GM23248 (cell line): ENCODE results near the gene VSX2. TPM values are rescaled to one million over a fixed set of nuclear protein-coding genes. Genes with fewer than 3 reads are reported as not detected.

Experiments
- DNase-seq: peaks from one replicate; pipeline ENCODE4 v3.0.0-alpha.2; 2015
- H2AFZ ChIP-seq: fragments of 200-600 bp; sonication (generic); 2 replicates; pipeline ENCODE4 v1.6.1; 2016; ENCODE audit warnings: antibody characterized with exemption
- H3F3A ChIP-seq: fragments of 200-600 bp; sonication (generic); 2 replicates; pipeline ENCODE4 v1.6.1; 2016; ENCODE audit warnings: mild to moderate bottlenecking, antibody characterized with exemption, mixed run types; ENCODE audit not compliant: insufficient read depth
- H3K27ac ChIP-seq: fragments of 200-600 bp; sonication (generic); 2 replicates; pipeline ENCODE4 v1.5.1; 2016; ENCODE audit warnings: mild to moderate bottlenecking
- H3K27me3 ChIP-seq: fragments of 200-600 bp; sonication (generic); replicated peaks from 2 replicates; pipeline ENCODE4 v1.6.1; 2016; ENCODE audit warnings: mild to moderate bottlenecking; ENCODE audit not compliant: insufficient read depth
- H3K36me3 ChIP-seq: fragments of 200-600 bp; sonication (generic); 2 replicates; pipeline ENCODE4 v1.6.1; 2016; ENCODE audit warnings: low read depth, mild to moderate bottlenecking
- H3K4me1 ChIP-seq: fragments of 200-600 bp; sonication (generic); 2 replicates; pipeline ENCODE4 v1.6.1; 2016; ENCODE audit warnings: mild to moderate bottlenecking; ENCODE audit not compliant: insufficient read depth
- H3K4me2 ChIP-seq: fragments of 200-600 bp; sonication (generic); one replicate; pipeline ENCODE4 v1.6.1; 2016; ENCODE audit warnings: mild to moderate bottlenecking; ENCODE audit not compliant: unreplicated experiment
- H3K4me3 ChIP-seq: fragments of 200-600 bp; sonication (generic); 2 replicates; pipeline ENCODE4 v1.5.1; 2016; ENCODE audit warnings: mild to moderate bottlenecking
- H3K79me2 ChIP-seq: fragments of 200-600 bp; sonication (generic); 2 replicates; pipeline ENCODE4 v1.6.1; 2016; ENCODE audit warnings: mild to moderate bottlenecking; ENCODE audit not compliant: insufficient read depth
- H3K9ac ChIP-seq: fragments of 200-600 bp; sonication (generic); 2 replicates; pipeline ENCODE4 v1.6.1; 2016; ENCODE audit warnings: mild to moderate bottlenecking
- H3K9me2 ChIP-seq: fragments of 200-600 bp; sonication (generic); 2 replicates; pipeline ENCODE4 v1.6.1; 2016; ENCODE audit warnings: mixed run types, mild to moderate bottlenecking, moderate library complexity; ENCODE audit not compliant: insufficient read depth
- H3K9me3 ChIP-seq: fragments of 200-600 bp; sonication (generic); one replicate; pipeline ENCODE4 v1.6.1; 2017; ENCODE audit warnings: low read depth
- H4K20me1 ChIP-seq: fragments of 200-600 bp; sonication (generic); 2 replicates; pipeline ENCODE4 v1.6.0; 2016; ENCODE audit not compliant: insufficient read depth
- EZH2 ChIP-seq: fragments of 200-600 bp; sonication (generic); IDR thresholded peaks from 2 replicates; pipeline ENCODE4 v1.6.1; 2018; ENCODE audit warnings: antibody characterized with exemption, mild to moderate bottlenecking; ENCODE audit not compliant: insufficient read depth, poor library complexity, severe bottlenecking
- EZH2phosphoT487 ChIP-seq: fragments of 200-600 bp; sonication (generic); IDR thresholded peaks from 2 replicates; pipeline ENCODE4 v1.6.1; 2018; ENCODE audit warnings: antibody characterized with exemption, moderate library complexity, mild to moderate bottlenecking, low read depth; ENCODE audit not compliant: insufficient read depth
- WGBS, 2 experiments: methylation state at CpG; one replicate each; pipeline ENCODE4 v1.1.6; 2015 to 2017; ENCODE audit warnings: low lambda C conversion rate in 2 of 2, low coverage in 1 of 2; ENCODE audit errors: missing lambda C conversion rate in 2 of 2; 5-methylcytosine and 5-hydroxymethylcytosine counted together
- in situ Hi-C: fragments of 300-500 bp; cut with MboI; formaldehyde crosslinking; loops from 2 replicates; pipeline ENCODE4 v1.15.0; 2020
- polyA plus RNA-seq: library from polyadenylated mRNA; unstranded; fragments of >200 nt; fragmentation: Nextera tagmentation; extraction: Ambion mirVana; gene quantifications from 2 replicates; pipeline ENCODE4 v1.2.1, GENCODE V29; 2016
- total RNA-seq: library from RNA; depleted of rRNA; stranded (reverse); fragments of >200 nt; shearing (Covaris generic); gene quantifications from 2 replicates; pipeline ENCODE4 v1.2.3, GENCODE V29; 2014; rRNA removed

Gene VSX2
- total RNA-seq (not detected in 2 replicates), polyA plus RNA-seq (not detected in 2 replicates)

DNA sequence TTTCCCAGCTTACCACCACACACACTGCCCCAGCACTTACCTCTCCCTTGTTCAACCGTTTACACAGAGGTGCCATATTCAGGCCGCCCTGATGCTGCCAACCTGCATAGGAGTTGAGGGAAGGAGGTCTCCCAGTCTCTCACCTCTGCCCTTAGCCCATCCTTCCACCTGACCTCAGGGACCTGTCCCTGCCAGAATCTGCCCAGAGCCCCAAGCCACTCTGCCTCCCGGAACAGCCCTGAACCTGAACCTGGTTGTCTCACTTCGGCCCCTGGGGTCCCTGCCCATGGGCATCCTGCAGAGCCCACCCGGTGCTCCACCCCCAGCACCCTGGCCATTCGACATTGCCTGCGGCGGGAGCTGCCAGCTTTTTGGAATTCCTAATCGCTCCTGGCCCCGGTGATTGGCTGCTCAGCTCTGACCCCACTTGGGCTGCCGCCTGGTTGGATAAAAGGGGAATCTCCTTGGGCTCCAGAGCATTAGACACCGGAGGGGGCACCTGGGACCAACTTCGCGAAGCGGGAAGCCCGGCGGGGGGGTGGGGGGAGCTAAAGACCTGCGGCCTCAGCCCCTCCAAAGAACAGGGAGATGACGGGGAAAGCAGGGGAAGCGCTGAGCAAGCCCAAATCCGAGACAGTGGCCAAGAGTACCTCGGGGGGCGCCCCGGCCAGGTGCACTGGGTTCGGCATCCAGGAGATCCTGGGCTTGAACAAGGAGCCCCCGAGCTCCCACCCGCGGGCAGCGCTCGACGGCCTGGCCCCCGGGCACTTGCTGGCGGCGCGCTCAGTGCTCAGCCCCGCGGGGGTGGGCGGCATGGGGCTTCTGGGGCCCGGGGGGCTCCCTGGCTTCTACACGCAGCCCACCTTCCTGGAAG, at the start of gene VSX2:
VSX2 (plus strand) TSS at position 476 of the 874 bp plus-strand sequence; CDS start at position 589, 113 bp downstream.
- no peak within 1 kb of the TSS for H3K9ac ChIP-seq

DNA sequence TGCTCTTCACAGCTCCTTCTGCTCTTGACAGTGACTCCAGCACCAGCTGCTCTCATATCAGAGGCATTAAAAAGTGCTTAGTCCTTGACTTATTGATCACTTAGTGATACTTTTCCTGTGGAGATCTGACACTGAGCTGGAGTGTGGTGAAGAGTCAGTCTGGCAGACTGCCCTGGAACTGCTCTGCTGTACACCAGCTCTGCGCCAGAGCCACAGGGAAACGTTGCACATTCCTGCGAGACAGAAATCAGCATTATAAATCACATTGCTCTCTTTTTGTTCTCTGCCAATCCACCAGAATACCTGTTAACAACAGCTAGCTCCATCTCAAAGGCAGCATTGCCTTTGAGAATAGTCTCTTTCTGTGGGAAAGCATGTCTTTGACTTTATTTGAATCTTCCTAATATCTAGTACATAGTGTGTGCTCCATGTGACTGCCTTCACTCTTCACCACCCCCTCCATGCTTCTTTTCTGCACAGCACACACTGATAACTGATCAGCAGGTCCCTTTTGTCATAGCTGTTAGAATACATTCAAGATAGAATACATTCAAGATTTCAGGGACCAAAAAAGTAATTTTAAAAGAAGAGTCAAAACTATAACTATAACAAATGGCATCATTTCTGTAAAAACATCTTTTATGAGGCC, 48.2 kb upstream of the VSX2 start:
- DNase-seq, result no peak
- Histone ChIP-seq H3K9ac (no peak overlapping the region), H3K4me2 (no peak overlapping the region), H3K4me3 (no peak overlapping the region), H3K9me3 (no peaks in the 10 kb centered on the region), H2AFZ (no peak overlapping the region), H3K9me2 (no peaks in the 10 kb centered on the region), H3K27ac (no peak overlapping the region), H3K36me3 (no peaks in the 10 kb centered on the region), H3F3A (no peaks in the 10 kb centered on the region), H3K4me1 (no peaks in the 10 kb centered on the region), H3K79me2 (no peaks in the 10 kb centered on the region), H4K20me1 (no peaks in the 10 kb centered on the region), H3K27me3 (no peaks in the 10 kb centered on the region)
- no peak for TF ChIP-seq EZH2
- no peak for TF ChIP-seq EZH2phosphoT487
- in situ Hi-C loops, result no loop called here
- 75% methylated on average over 3 of the region's 3 CpGs for WGBS, 2 experiments

More for the DNA sequence above, at the start of gene VSX2:
- no peaks in the 10 kb centered on the region for H3K36me3 ChIP-seq
- DNase-seq, result no peak
- no peak within 1 kb of the TSS; the same call in 1 of the 2 replicates for H2AFZ ChIP-seq
- no peaks in the 10 kb centered on the region for H3K9me2 ChIP-seq
- H3K4me2 ChIP-seq, result no peak within 1 kb of the TSS
- 13 to 17% methylated on average over 13 to 38 of the region's 40 CpGs for WGBS, 2 experiments
- no peak within 1 kb of the TSS for H3K27ac ChIP-seq
- TF ChIP-seq EZH2phosphoT487 (no peak), EZH2 (no peak)
- no peaks in the 10 kb centered on the region for H4K20me1 ChIP-seq
- H3K4me1 ChIP-seq, result no peaks in the 10 kb centered on the region
- no peaks in the 10 kb centered on the region for H3F3A ChIP-seq
- no peaks in the 10 kb centered on the region for H3K79me2 ChIP-seq
- H3K4me3 ChIP-seq, result no peak within 1 kb of the TSS
- peaks cover 75% of the 10 kb centered on the region for H3K27me3 ChIP-seq
- in situ Hi-C loops, result no loop called here
- H3K9me3 ChIP-seq, result no peaks in the 10 kb centered on the region

DNA sequence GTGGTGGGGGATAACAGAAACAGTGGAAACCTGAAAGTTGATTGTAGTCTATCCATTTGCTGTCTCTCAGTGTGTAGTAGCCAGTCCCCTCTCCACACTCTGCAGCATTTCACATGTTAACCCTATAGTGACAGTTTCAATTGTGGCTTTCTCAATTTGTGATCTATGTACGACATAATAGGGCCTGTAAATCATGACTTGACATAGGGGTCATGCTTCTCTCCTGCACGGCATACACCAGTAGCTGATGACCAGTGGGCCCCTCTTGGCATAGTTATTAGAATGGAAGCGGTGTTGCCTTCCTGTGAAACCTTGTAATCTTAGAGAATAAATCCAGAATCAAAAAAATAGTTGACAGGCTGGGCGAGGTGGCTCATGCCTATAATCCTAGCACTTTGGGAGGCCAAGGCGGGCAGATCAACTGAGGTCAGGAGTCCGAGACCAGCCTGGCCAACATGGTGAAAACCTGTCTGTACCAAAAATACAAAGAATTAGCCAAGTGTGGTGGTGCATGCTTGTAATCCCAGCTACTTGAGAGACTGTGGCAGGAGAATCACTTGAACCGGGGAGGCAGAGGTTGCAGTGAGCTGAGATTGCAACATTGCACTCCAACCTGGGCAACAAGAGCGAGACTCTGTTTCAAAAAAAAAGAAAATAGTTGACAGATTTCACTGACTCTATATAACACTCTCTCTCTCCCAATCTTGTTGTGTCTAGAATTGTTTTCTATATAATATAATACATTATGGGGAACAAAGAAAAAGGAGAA, 44.6 kb upstream of the VSX2 start:
- no peaks in the 10 kb centered on the region for H3K79me2 ChIP-seq
- H3K27ac ChIP-seq, result no peak overlapping the region
- no peak overlapping the region for H3K4me3 ChIP-seq
- no peaks in the 10 kb centered on the region for H3K27me3 ChIP-seq
- H2AFZ ChIP-seq, result no peak overlapping the region
- no peaks in the 10 kb centered on the region for H3F3A ChIP-seq
- no peaks in the 10 kb centered on the region for H3K9me2 ChIP-seq
- TF ChIP-seq EZH2phosphoT487, result no peak
- no peak for TF ChIP-seq EZH2
- in situ Hi-C loops, result no loop called here
- no peak for DNase-seq
- no peak overlapping the region for H3K4me2 ChIP-seq
- H3K36me3 ChIP-seq, result no peaks in the 10 kb centered on the region
- 95 to 96% methylated on average over 8 of the region's 8 CpGs for WGBS, 2 experiments
- no peaks in the 10 kb centered on the region for H3K9me3 ChIP-seq
- H4K20me1 ChIP-seq, result no peaks in the 10 kb centered on the region
- no peaks in the 10 kb centered on the region for H3K4me1 ChIP-seq
- no peak overlapping the region for H3K9ac ChIP-seq

DNA sequence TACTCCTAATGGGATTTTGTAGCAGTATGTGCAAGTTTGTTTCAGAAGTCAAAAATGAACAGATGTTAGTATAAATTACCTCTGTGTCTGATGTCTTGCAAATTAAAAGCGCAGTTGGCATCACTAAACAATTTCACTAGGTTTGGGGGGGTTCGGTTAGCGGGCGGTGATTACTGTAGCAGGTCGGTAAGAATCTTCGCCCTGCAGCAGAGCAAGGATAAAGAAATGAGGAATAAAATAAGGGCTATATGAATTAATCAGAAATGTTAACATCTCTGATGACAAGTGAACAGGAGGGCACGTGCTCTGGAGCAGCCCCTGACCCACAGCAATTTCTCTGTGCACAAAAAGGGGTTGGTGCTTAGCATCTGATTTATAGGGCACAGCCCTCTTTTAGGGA, 43.6 kb upstream of the VSX2 start:
- H3K4me1 ChIP-seq, result no peaks in the 10 kb centered on the region
- no peak overlapping the region for H3K4me2 ChIP-seq
- H3K79me2 ChIP-seq, result no peaks in the 10 kb centered on the region
- no peaks in the 10 kb centered on the region for H4K20me1 ChIP-seq
- no peak overlapping the region for H2AFZ ChIP-seq
- no peak overlapping the region for H3K9ac ChIP-seq
- H3K27ac ChIP-seq, result no peak overlapping the region
- H3K36me3 ChIP-seq, result no peaks in the 10 kb centered on the region
- in situ Hi-C loops, result no loop called here
- no peaks in the 10 kb centered on the region for H3K27me3 ChIP-seq
- 92 to 93% methylated on average over 7 of the region's 7 CpGs for WGBS, 2 experiments
- no peaks in the 10 kb centered on the region for H3F3A ChIP-seq
- H3K9me3 ChIP-seq, result no peaks in the 10 kb centered on the region
- H3K9me2 ChIP-seq, result no peaks in the 10 kb centered on the region
- H3K4me3 ChIP-seq, result no peak overlapping the region
- no peak for TF ChIP-seq EZH2phosphoT487
- TF ChIP-seq EZH2, result no peak
- DNase-seq, result no peak
